C4-2B (cell line): ENCODE data around the gene PDE12.

Source experiments
- CTCF ChIP-seq: fragments of 450-650 bp; conservative IDR thresholded peaks from 2 replicates; pipeline ENCODE4 v1.5.1; 2017; ENCODE audit warnings: mild to moderate bottlenecking
- ZFX ChIP-seq: fragments of 450-650 bp; IDR thresholded peaks from 2 replicates; pipeline ENCODE4 v1.6.1; 2017

- TF ChIP-seq CTCF (no peak), ZFX (no peak)
Observed at GRCh38 chr3:57545636-57546268, 10.3 kb upstream of the PDE12 start.
